ENCODE measurements around the gene OPCML. TPM values are rescaled to one million over a fixed set of nuclear protein-coding genes. Genes with fewer than 3 reads are reported as not detected.

The OPCML gene
- total RNA-seq, 1 donor from 2014 or later = 4.1 TPM

GRCh38 chr11:133425992-133426391 lies 106.3 kb downstream of the OPCML start:
- Mint-ChIP-seq H3K27me3 (ENCODE audit: unreplicated experiment) (no peaks in the 10 kb centered on the region), H3K27ac (ENCODE audit: unreplicated experiment) (no peak overlapping the region), H3K4me3 (ENCODE audit: unreplicated experiment) (no peak overlapping the region), H3K4me1 (ENCODE audit: unreplicated experiment) (no peaks in the 10 kb centered on the region), H3K9me3 (ENCODE audit: unreplicated experiment) (no peaks in the 10 kb centered on the region), H3K36me3 (ENCODE audit: low read depth, unreplicated experiment) (no peaks in the 10 kb centered on the region)
- no peak for DNase-seq (ENCODE audit: low spot score)
- no peak for TF ChIP-seq CTCF (IDR thresholded peaks at IDR 0.05; ENCODE audit: unreplicated experiment)

GRCh38 chr11:133425245-133425644 lies 107.1 kb downstream of the OPCML start:
- Mint-ChIP-seq H3K36me3 (ENCODE audit: low read depth, unreplicated experiment) (no peaks in the 10 kb centered on the region), H3K27ac (ENCODE audit: unreplicated experiment) (no peak overlapping the region), H3K4me1 (ENCODE audit: unreplicated experiment) (no peaks in the 10 kb centered on the region), H3K27me3 (ENCODE audit: unreplicated experiment) (no peaks in the 10 kb centered on the region), H3K4me3 (ENCODE audit: unreplicated experiment) (no peak overlapping the region), H3K9me3 (ENCODE audit: unreplicated experiment) (no peaks in the 10 kb centered on the region)
- no peak for DNase-seq (ENCODE audit: low spot score)
- TF ChIP-seq CTCF (IDR thresholded peaks at IDR 0.05; ENCODE audit: unreplicated experiment) = no peak

GRCh38 chr11:133418218-133418617 lies 114.1 kb downstream of the OPCML start:
- Mint-ChIP-seq H3K36me3 (ENCODE audit: low read depth, unreplicated experiment) (no peaks in the 10 kb centered on the region), H3K27me3 (ENCODE audit: unreplicated experiment) (no peaks in the 10 kb centered on the region), H3K4me3 (ENCODE audit: unreplicated experiment) (no peak overlapping the region), H3K27ac (ENCODE audit: unreplicated experiment) (no peak overlapping the region), H3K9me3 (ENCODE audit: unreplicated experiment) (no peaks in the 10 kb centered on the region), H3K4me1 (ENCODE audit: unreplicated experiment) (no peaks in the 10 kb centered on the region)
- no peak for DNase-seq (ENCODE audit: low spot score)
- no peak for TF ChIP-seq CTCF (IDR thresholded peaks at IDR 0.05; ENCODE audit: unreplicated experiment)

GRCh38 chr11:133414506-133414905 lies 117.8 kb downstream of the OPCML start:
- DNase-seq (ENCODE audit: low spot score) = no peak
- Mint-ChIP-seq H3K9me3 (ENCODE audit: unreplicated experiment) (no peaks in the 10 kb centered on the region), H3K27me3 (ENCODE audit: unreplicated experiment) (no peaks in the 10 kb centered on the region), H3K36me3 (ENCODE audit: low read depth, unreplicated experiment) (no peaks in the 10 kb centered on the region), H3K4me1 (ENCODE audit: unreplicated experiment) (peaks cover 4% of the 10 kb centered on the region), H3K27ac (ENCODE audit: unreplicated experiment) (no peak overlapping the region), H3K4me3 (ENCODE audit: unreplicated experiment) (no peak overlapping the region)
- no peak for TF ChIP-seq CTCF (IDR thresholded peaks at IDR 0.05; ENCODE audit: unreplicated experiment)

GRCh38 chr11:133413703-133414102 lies 118.6 kb downstream of the OPCML start:
- H3K27ac Mint-ChIP-seq (ENCODE audit: unreplicated experiment) = no peak overlapping the region
- H3K4me1 Mint-ChIP-seq (ENCODE audit: unreplicated experiment) = peaks cover 4% of the 10 kb centered on the region
- no peaks in the 10 kb centered on the region for H3K9me3 Mint-ChIP-seq (ENCODE audit: unreplicated experiment)
- H3K27me3 Mint-ChIP-seq (ENCODE audit: unreplicated experiment) = no peaks in the 10 kb centered on the region
- TF ChIP-seq CTCF (IDR thresholded peaks at IDR 0.05; ENCODE audit: unreplicated experiment) = no peak
- no peak for DNase-seq (ENCODE audit: low spot score)
- no peak overlapping the region for H3K4me3 Mint-ChIP-seq (ENCODE audit: unreplicated experiment)
- H3K36me3 Mint-ChIP-seq (ENCODE audit: low read depth, unreplicated experiment) = no peaks in the 10 kb centered on the region
